ENCODE data around the gene CNFN.

Gene CNFN, protein sequence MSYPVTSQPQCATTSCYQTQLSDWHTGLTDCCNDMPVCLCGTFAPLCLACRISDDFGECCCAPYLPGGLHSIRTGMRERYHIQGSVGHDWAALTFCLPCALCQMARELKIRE

DNA sequence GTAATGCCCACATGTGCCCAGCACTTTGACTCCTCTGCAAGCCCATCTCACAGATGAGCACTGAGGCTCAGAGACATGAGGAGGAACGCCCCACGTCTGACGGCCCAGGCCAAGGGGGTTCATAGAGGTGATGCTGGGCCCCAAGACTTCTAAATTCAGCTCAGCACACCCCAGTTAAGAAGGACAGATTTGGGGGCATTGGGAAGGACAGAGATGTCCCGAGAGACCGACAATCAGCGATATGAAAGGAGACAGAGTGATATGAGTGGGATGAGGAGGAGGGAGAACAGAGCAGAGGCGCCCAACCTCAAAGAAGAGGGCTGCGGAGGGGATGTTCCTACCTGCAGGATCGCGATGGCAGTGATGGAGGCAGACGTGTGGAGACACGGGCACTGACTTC, at the start of gene CNFN:
CNFN (minus strand) TSS at position 399 of the 400 bp plus-strand sequence. CDS start 1,260 bp downstream, outside the sequence.
- no peak for DNase-seq (ENCODE audit: low spot score)

DNA sequence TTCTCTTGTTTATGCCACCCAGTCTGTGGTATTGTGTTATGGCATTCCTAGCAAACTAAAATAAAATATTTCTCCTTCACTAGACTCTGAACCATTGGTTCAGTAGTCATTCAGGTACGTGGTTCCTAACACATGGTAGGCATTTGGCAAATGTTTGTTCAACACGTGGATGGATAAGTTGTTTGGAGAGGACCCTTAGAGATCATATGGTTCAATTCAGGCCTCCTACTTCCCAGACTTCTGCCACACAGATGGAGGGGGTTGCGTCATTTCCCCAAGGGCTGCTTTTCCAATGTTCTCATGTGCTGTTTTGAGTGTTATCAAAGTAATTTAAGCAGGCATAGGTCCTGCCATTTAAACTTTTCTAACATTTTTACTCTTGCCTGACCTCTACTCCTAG, 45.9 kb upstream of the CNFN start:
- peak; percentile 65 for DNase-seq (ENCODE audit: low spot score)

GRCh38 chr19:42435316-42435715, 45.2 kb upstream of the CNFN start:
- DNase-seq (ENCODE audit: low spot score), result no peak

- no peak for DNase-seq (ENCODE audit: low spot score)
Observed at GRCh38 chr19:42433503-42434260, 43.6 kb upstream of the CNFN start.

DNA sequence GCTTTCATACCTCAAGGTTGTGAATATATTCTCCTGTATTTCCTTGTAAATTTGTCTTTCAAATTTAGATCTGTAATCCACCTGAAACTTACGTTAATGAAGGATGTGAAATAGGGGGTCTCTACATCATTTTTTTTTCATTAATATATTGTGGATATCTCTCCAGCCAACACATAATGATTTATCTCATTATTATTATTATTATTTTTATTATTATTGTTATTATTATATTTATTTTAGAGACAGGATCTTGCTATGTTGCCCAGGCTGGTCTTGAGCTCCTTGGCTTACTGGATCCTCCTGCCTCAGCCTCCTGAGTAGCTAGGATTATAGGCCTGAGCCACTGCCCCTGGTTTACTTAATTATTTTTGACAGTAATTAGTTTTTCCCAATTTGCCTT, 41.4 kb upstream of the CNFN start:
- DNase-seq (ENCODE audit: low spot score), result no peak

DNA sequence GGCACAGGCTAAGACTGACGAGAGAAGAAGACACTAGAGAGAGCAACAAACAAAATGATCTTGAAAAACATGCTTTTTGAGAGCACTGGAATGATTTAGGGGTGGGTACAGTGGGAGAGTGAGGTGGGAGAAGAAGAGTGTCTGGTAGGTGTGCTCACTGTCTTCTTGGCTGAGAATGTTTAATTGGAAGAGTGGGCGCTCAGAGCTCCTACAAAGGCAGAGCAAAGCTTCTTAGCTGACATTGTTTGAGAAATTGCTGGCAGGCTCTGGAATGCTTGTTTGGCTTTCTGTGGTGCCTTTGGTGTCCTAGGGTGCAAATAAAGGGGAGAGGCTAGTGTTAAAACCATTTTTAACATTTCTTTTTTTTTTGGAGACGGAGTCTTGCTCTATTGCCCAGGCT, 38.6 kb upstream of the CNFN start:
- no peak for DNase-seq (ENCODE audit: low spot score)

DNA sequence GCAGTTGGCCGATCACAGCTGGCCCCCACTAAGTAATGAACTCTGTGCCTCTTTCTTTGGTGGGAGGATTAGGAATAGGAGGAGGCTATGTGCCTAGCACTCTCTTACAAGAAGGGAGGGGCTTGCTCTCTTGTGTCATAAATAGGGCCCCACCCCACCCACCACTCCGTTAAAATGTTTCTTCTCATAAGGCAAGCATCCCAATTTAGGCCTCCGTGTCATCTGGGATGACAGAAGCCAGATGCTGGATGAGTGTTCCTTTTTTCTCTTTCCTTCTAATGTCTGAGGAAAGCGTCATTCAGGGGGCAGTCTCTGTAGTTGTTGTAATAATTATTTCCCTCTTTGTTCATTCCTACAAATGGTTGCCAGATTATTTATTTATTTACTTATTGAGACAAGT, 37.2 kb upstream of the CNFN start, which contains the start of gene LIPE:
LIPE (minus strand) TSS at position 76 of the 400 bp plus-strand sequence. CDS start 239 bp downstream, outside the sequence.
- no peak for DNase-seq (ENCODE audit: low spot score)

GRCh38 chr19:42426643-42427042, 36.5 kb upstream of the CNFN start:
- DNase-seq (ENCODE audit: low spot score), result no peak

- DNase-seq (ENCODE audit: low spot score), result no peak
Observed at GRCh38 chr19:42424712-42425131, 34.6 kb upstream of the CNFN start.

GRCh38 chr19:42424345-42424707, 34.2 kb upstream of the CNFN start:
- DNase-seq (ENCODE audit: low spot score), result no peak

DNA sequence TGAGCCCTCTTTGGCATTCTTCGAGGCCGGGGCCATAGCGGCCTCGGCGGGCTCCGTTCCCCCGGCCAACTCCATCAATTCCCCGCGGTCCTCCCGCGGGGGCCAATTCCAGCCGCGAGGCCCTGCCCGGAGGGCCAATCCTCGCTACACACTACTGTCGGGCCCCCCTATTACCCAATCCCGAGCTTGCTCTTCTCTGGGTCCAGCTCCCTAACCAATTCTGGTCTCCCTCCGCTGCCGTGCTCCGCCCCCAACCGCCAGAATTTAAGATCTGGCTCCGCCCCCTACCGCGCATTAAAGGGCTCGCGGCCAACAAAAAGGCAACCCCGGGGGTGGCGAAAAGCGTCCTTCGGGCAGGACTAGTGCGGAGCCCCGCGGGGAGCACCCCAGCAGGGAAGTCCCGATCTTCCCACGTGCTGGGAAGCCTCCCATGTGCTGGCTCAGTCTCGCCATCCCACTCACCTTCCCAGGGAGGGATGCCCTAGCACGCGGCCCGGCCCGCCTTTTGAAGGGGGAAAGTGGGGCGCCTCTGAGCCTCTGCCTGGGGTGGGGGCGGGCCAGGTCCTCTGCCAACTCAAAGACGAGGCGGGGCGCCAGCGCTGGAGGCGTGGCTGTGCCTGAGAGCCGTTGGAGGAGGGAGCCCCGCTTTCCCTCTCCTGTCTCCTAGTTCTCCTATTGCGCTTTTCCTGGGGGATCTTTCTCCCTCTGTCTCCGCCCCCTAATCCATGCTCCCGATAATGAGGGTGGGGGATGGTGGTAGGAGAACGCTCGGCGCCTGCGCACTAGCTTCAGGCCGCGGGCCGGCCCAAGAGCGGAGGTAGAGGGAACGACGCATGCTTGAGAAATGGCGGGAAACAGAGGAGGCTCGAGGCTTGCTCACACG, 33.6 kb upstream of the CNFN start:
- peak; percentile 96 for DNase-seq (ENCODE audit: low spot score)

DNA sequence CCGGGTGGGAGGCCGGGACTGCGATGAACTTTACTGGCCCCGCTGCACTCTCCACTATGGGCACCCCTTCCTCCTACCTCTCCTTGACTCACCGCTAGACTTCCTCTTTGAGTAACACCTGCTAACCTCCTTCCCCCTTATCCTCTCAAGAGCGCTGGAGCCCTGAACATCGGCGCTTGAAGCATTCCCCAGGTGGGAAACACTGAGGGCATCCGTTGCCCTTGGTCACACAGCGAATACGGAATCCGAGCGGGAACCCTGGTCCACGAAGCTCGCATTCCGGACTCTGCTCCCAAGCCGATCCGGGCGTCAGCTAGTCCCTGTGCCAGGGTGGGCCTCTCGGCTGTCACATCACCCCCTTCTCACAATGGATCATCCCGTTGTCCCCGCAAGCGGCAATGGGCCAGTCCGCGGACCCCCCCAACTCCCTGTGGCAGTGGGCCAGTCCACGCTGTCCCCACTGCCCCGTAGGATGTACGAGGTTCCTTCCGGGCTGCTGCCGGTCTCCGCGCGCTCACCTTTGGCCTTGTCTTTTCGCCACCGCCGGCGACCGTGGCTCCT, 32.9 kb upstream of the CNFN start:
- DNase-seq (ENCODE audit: low spot score), result no peak

DNA sequence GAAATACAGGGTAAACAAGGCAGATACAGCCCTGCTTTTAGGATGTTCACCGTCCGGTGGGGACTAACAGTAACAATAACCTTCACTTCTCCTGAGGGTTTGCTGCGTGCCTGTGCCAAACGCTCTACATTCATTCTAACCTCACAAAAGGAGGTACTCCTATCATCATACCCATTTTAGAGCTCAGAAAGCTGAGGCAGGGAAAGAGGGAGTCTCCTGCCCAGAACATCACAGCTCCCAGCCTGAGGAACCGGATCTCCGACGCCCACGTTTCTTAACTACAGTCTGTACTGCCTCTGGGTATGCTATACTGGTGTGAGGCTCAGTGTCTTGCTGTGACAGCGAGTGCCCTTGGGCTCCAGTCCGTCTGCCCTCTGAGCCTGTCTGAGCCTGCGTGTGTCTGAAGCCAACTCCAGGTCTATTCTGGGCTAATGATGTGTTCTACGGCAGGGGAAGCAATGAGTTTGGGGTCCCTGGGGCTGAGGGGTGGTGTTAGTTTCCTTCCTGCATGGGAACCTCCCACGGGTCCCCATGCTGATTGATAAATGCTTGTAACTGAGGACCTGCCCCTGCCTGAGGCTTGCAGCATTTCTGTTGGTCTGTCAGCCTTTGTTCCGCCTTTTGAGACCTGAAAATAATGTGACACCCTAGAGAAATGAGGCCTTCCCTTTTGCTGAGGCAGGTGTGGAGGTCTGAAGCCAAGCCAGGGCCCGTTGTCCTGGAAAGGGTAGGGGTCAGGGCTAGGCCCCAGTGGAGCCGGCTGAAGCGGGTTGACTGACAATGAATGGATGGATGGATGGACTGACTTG, 32.2 kb upstream of the CNFN start:
- DNase-seq (ENCODE audit: low spot score), result no peak

DNA sequence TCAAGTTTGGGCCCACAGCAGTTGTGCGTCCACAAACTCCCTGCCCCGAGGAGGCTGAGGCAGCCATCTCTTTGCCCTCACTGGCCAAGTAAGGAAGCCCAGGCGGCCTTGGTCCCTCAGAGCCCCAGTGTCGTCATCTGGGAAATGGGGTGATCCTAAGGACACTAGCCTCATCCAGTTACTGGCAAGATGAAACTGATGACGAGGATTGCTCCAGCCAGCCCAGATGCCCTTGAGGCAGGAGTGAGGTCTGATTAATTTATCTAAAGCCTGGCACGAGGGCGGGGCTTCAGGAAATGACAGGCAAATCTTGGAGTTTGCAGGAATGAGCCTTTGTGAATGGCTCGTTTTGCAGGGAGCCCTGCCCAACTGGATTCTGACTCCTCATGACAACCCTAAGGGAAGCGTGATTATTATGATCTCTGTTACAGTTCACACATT, 31.5 kb upstream of the CNFN start:
- no peak for DNase-seq (ENCODE audit: low spot score)

GRCh38 chr19:42421101-42421500, 31.0 kb upstream of the CNFN start:
- DNase-seq (ENCODE audit: low spot score), result no peak

DNA sequence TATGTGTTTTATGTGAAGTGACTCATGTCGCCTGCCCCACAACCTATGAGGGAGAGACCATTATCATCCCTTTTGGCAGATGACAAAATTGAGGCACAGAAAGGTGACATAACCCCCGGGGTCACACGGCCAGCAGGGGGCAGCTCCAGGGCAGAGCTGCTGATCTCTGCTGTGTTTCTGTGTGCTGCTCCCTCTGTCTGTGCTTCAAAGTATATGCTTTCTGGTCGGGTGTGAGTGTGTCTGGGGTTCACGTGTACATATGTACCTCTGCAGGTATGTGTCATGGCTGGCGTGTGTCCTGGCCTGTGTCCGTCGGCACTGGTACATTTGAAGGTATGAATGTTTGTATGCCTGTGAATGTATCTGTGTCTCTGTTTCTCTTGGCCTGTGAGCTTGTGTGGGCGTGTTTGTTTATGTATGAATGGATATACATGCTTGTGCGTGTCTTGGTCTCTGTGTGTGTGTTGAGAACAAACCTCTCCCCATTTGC, 30.0 kb upstream of the CNFN start:
- peak; percentile 59 for DNase-seq (ENCODE audit: low spot score)

DNA sequence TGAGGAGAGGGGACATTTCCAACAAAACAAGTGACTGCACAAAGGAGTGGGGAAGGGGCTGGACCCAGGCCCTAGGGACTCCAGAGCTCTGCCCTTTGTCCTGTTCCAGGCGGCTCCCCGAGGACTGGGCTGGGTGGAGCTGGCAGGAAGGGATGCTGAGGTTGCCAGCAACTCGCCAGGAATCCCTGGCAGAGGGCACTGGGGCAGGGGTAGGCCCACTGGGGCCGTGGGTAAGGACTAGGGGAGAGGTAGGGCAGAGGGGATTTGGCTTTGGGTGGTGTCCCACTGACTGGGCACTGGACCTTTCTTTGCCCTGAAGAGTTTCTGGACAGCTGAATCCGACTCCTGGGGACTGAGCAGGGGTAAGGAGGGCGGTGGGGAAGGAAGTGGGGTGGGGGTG, 29.2 kb upstream of the CNFN start:
- no peak for DNase-seq (ENCODE audit: low spot score)

DNA sequence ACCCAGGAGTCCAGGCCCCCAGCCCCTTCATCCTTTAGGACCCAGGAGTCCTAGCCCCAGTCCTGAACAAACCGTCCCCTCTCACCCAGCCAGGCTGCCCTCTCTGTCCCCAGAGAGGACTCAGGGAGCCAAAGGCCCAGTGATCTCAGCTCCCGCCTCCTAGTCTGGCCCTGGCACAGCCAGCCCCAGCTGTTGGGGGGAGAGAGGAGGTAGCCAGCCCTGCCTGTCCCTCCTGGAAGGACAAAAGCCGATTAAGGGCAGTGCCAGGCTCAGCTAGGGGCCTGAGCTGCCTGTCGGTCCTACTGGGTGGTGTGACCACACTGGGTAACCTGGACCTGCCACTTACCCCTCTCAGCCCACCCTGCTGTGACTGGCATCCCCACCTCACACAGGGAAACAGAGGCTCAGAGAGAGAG, 22.6 kb upstream of the CNFN start:
- no peak for DNase-seq (ENCODE audit: low spot score)

DNA sequence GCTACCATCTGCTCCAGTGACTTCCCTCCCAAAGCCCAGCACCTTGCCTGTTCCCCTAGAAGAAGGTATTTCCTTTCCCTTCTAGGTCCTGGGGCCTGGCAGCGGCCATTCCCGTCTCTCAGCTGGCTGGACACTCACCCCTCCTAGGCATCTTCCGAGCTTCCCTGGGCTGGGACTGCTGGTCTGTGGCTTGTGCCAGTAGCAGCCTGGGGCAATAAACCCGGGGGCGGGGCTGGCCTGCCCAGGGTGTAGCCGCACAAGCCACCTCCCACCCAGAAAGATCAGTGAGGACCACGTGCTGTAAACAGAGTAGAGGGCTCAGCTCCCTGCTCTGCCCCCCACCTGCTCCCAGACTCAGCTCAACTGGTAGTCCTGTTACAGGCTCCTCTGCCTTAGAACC, 22.1 kb upstream of the CNFN start:
- DNase-seq (ENCODE audit: low spot score), result no peak

- DNase-seq (ENCODE audit: low spot score), result no peak
Observed at GRCh38 chr19:42411581-42412178, 21.6 kb upstream of the CNFN start.

- DNase-seq (ENCODE audit: low spot score), result no peak
Observed at GRCh38 chr19:42410371-42410770, 20.3 kb upstream of the CNFN start.

All from GM03348 (cell line).